HG02943 (cell line): ENCODE measurements around the gene P4HTM.

Experiments
- ATAC-seq: cut with Tn5 transposase; IDR thresholded peaks from one replicate; pipeline ENCODE4 v1.9.1; 2021; ENCODE audit warnings: mild to moderate bottlenecking, low read depth, moderate library complexity; ENCODE audit not compliant: unreplicated experiment

The P4HTM gene

DNA sequence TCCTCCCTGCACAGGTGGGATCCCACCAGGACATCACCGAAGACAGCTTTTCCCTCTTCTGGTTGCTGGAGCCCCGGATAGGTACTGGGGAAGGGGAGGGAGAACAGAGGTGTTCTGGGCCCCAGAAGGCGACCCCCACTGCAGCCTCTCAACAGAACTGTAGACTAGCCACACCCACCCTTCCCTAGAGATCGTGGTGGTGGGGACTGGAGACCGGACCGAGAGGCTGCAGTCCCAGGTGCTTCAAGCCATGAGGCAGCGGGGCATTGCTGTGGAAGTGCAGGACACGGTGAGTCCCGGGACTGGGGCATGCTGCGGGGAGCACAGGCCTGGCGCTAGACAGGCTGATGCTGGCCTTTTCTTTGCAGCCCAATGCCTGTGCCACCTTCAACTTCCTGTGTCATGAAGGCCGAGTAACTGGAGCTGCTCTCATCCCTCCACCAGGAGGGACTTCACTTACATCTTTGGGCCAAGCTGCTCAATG, 32.7 kb downstream of the P4HTM start:
- ATAC-seq, result no peak

DNA sequence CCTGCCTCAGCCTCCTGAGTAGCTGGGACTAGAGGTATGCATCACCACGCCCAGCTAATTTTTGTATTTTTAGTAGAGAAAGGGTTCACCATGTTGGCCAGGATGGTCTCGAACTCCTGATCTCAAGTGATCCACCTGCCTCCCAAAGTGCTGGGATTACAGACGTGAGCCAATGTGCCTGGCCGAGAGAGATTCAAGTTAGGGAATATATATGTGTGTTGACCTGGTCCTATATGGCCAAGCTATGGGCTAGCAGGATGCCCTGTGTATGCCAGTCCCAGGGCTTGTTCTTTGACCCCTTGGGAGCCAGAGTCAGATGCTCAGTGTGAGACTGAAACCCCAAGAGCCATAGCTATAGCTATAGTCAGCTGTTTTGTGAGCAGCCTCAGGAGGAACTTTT, 33.7 kb downstream of the P4HTM start:
- no peak for ATAC-seq

- ATAC-seq, result no peak
These were observed 34.4 kb downstream of the P4HTM start for GRCh38 chr3:49024449-49024848.

DNA sequence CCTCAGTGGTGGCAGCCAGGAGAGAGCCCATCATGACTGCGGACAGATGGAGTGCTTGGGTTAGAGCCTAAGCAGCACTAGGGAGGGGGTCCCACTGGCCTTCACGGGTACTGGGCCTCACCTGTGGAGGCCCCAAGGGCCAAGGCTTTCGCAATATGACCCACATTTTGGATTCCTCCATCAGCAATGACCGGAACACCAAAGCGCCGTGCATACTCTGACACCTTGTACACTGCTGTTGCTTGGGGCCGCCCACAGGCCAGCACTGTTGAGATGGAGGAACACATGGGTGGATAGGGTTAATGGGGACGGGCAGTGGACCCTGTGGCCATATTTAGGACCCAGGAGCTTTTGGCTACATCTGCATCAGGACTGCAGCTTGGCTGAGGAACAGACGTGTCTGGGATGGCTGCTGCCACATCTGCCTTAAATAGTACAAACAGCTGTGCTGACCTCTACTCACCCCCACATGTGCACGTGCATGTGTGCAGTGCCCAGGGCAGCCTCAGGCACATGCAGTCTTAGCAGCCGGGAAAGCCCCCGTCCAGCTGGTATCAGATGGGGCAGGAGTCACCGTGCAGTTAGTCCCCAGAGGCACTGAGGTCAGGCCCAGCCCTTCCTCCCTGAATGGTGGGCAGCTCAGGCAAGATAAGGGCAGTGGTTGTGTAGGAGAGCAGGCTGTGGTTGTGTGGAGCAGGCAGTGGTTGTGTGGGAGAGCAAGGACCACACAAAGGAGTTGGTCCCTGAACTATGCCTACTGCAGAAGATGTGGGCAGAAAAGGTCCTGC, 35.2 kb downstream of the P4HTM start:
- ATAC-seq, result no peak

DNA sequence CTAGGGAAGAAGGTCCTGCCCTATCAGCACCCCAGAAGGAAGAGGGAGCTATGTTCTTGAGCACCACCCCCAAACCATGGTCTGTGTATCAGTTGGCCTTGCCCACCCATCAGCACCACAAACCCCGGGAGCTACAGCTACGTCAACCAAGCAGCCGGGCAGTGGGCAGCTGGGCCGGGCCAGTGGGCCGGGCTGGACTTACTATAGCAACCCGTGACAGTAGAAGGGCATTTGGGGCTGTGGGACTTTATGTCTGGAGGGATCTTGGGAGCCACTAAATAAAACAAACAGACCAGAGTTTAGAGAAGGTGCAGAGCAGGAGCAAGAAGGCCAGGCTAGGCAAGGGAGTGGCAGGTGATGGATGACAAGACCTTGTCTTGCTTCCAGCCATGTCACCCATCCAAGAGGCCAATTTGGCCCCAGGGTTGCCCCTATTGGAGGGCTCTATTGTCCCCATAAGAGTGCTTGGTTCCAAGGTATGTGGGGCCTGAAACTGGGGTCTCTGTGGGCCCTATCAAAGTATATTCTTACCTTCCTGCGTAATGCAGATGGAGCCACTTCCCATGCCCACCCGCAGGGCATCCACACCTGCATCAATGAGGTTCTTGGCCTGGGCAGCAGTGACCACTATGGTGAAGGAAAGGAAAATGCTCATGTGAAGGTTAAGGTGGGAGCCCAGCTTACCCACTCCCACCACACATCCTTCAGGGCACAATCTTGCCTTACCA, 35.9 kb downstream of the P4HTM start:
- no peak for ATAC-seq

DNA sequence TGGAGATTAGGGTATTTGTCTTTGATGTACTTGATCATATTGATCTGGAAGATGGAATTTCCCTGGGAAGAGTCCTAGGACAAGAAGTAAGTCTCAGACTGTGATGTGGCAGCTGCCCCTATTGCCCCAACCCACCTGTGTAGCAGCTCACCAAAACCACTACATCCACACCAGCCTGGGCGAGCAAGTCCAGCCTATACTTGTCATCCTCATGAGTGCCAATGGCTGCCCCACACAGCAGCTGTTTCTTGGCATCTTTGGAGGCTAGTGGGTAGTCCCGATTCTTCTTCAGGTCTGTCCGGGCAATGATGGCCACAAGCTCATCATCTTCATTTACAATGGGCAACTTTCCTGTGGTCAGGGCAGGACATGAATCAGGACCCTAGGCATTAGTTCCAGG, 36.5 kb downstream of the P4HTM start:
- no peak for ATAC-seq

DNA sequence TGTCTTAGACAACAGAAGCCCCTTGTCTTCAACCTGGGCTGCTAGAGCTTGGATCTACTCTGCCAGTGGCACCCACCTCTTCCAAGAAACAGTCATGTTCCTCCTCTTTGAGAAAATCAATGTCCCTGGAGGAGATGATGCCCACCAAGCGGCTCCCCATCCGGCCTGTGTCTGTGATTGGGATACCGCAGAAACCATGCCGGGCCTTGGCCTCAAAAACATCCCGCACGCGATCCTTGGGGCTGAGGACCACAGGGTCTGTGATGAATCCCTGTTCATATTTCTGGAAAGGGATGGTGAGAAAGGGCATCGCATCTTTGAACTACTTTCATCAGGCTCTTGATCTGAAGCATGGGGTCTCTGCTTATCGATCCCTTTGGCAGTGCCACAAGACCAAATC, 37.6 kb downstream of the P4HTM start:
- no peak for ATAC-seq

DNA sequence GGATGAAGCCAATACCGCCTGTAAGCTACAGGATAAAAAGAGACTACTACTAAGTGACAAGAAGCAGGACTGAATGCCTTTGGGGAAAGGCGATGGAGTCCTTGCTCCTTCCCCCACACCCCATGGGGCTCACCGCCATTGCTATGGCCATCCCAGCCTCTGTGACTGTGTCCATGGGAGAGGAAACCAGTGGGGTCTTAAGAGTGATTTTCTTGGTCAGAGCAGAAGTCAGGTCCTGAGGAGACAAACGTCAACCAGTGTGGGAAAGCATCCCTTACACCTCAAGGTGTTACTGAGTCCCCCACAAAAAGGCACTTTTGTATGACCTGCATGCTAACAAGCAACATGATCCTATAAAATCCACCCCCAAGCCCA, 38.2 kb downstream of the P4HTM start:
- ATAC-seq, result no peak

- ATAC-seq, result peak; percentile 83
These were observed 38.9 kb downstream of the P4HTM start, which contains the start of gene IMPDH2 for GRCh38 chr3:49028673-49029562. Gene IMPDH2, minus strand, starts transcription at chr3:49029398. Its CDS starts 48 bp downstream, at chr3:49029350.

GRCh38 chr3:49029563-49029884, 39.5 kb downstream of the P4HTM start:
- no peak for ATAC-seq

GRCh38 chr3:49030321-49030720, 40.3 kb downstream of the P4HTM start:
- ATAC-seq, result no peak

DNA sequence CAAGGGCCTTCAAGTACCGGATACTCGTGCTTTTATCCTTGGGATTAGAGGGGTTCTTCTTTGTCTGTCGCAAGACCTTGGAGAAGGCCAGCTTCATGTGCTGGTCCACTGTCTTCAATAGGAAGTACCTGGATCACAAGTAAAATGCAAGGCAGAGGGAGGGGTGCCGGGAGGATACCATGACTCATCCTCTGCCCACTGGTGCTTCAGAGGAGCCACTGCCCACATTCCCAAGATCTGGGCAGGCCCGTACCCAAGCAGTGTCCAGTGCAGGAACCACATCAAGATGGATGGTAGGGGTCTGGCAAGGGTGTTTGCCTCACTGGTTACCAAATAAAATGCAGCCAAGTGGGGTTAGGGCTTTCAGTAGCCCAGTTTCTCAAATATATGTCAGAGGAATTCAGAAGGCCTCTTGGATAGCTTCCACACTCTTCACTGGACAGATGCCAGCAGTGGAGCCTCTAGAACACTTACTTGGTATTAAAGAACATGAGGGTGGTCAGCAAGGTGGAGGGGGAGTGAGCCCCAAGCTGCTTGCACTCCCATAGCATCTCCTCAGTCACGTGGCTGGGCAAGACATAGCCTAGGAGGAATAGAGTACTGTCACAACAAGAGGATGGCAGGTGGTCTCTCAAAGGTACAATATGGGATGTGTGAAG, 42.7 kb downstream of the P4HTM start:
- no peak for ATAC-seq

DNA sequence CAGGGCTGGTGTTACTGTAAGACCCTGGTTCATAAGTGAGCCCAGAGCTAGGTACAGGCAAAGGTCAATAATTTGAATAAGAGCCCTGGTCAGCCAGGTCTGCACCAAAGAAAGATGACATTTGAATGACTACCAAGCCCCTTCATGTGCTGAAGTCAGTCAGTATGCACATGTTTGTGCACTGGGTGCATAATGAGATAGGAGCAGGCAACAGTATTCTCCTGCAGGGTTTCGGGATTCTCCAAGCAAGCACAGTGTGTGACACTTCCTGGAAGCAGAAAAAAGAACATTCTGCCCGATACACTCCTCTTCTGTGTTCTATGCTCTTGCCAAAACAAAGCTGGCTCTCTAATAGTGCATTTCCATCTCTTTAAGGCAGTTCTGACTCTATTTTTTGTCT, 44.6 kb downstream of the P4HTM start:
- no peak for ATAC-seq

- no peak for ATAC-seq
These were observed 45.2 kb downstream of the P4HTM start for GRCh38 chr3:49035281-49035680.

DNA sequence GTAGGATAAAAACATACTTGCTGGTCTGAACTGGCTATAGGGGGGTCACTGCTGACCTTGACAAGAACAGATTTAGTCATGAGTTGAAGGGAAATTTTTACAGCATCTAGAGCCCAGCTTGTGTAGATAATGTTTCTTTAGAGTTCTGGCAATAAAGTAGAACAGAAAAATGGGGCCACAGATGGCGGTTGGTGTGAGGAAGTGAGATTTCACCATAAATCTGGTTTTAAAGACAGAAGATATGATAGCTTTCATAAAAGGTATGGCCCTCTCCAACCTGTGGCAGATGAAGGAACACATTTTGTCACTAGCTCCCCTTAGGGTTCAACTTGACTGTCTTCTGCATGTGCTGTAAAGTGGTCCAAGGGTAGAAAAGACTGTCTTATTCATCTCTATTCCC, 63.5 kb downstream of the P4HTM start:
- ATAC-seq, result no peak

DNA sequence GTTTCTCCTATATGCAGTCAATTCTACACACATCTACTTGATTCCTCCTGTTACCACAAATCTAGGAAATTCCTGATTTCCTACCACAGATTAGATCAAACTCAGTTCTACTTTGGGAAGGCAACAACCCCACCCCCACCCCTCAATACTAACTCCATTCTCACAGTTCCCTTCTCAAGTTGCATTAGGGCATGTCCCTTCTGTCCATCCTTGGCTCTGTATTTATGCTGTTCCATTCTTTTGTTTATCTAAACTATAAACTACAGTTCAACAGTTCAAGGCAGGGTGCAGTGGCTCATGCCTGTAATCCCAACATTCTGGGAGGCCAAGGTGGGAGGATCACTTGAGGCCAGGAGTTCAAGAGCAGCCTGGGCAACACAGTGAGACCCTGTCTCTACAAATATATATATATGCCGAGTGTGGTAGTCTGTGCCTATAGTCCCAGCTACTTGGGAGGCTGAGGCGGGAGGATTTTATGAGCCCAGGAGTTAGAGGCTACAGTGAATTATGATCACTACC, 64.4 kb downstream of the P4HTM start:
- no peak for ATAC-seq
